AG04450 (cell line): ENCODE measurements around the gene PTCH2. TPM values are rescaled to one million over a fixed set of nuclear protein-coding genes. Genes with fewer than 3 reads are reported as not detected.

Source experiments
- CTCF ChIA-PET: fragments of 300-600, 350-600 bp; formaldehyde crosslinking; extraction: SDS; loops from one replicate; lab custom pipeline; 2022; ENCODE audit warnings: antibody characterized with exemption, inconsistent platforms; lab: Charles Lee
- POLR2A ChIA-PET: fragments of 350-600 bp; formaldehyde crosslinking; extraction: SDS; loops from one replicate; lab custom pipeline; 2021; ENCODE audit warnings: antibody characterized with exemption, inconsistent platforms; lab: Yijun Ruan, JAX
- DNase-seq: peaks from one replicate; pipeline ENCODE4 v3.0.0-alpha.2; 2011; ENCODE audit warnings: low read depth, low spot score
- H3K27ac ChIP-seq: one replicate; pipeline ENCODE4 v1.5.1; 2012; ENCODE audit warnings: low read depth, low read length, control low read depth
- H3K27me3 ChIP-seq: one replicate; pipeline ENCODE4 v1.6.0; 2012; ENCODE audit warnings: low read length; ENCODE audit not compliant: control insufficient read depth, insufficient read depth
- H3K4me3 ChIP-seq: 2 replicates; pipeline ENCODE4 v1.5.1; 2011; ENCODE audit warnings: mild to moderate bottlenecking, low read depth, low read length, control low read depth
- H3K9me3 ChIP-seq: 2 replicates; pipeline ENCODE4 v1.5.1; 2012; ENCODE audit warnings: low read length; ENCODE audit not compliant: control insufficient read depth, insufficient read depth
- polyA plus RNA-seq: library from polyadenylated mRNA; depleted of rRNA; stranded (reverse); fragments of >200 nt; gene quantifications from 2 replicates; pipeline ENCODE4 v1.2.3, GENCODE V29; 2011
- TF ChIP-seq, protein P1 (sequence below): IDR thresholded peaks from 2 replicates; pipeline ENCODE4 v1.5.1; 2011; ENCODE audit warnings: low read depth, low read length, control low read depth, inconsistent platforms

Gene PTCH2
- polyA plus RNA-seq, 1 experiment = 0.20 TPM

DNA sequence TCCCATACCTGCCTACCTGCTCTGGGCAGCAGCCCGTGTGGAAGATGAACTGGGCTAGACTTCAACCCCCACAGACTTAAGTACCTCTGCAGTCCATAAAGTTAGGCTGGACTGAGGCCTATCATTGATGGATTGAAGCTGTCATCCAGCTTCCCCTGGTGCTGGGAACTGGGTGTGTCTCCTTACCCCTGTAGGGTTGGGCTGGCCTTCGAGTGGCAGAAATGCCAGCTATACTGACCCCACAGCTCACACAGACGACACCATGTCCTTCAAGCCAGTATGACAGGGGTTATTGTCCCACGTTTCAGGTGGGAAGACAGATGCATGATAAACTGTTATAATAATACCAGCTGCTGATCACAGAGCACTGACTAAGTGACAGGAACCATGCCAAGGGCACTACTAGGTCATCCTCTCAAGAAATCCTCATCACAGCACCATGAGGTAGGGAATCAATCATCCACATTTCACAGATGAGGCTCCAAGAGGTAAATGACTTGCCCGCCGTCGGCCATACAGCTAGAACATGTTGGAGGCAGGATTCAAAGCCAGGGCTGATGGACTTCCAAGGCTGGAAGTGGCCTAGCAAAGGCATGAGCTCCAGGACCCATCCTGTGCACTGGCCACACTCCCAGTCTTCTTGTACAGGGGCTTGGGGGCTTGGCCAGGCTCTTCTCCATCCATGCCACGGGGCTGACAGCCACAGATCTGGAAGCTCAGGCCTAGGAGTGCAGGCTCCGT is 54.8 kb downstream of the PTCH2 start, which contains the start of gene BEST4:
BEST4 (minus strand) TSS at position 51 of the 741 bp plus-strand sequence. CDS start 465 bp downstream, outside the sequence.
- DNase-seq = no peak
- CTCF ChIA-PET = interaction anchor here (1.6 to 1.7 kb wide), 3 partner anchors 12 to 226 kb away, joined by 3 to 10 read pairs (median 5); partner anchors contain the start of gene PLK3
- POLR2A ChIA-PET = interaction anchor here (1.1 to 2.9 kb wide), 2 partner anchors 13 to 31 kb away, joined by 4 to 16 read pairs; partner anchors contain the start of gene RPS8
- H3K9me3 ChIP-seq = no peaks in the 10 kb centered on the region; the same call in 1 of the 2 replicates
- H3K27ac ChIP-seq = no peak within 1 kb of the TSS
- peaks cover 2% of the 10 kb centered on the region for H3K27me3 ChIP-seq
- TF ChIP-seq, protein P1, sequence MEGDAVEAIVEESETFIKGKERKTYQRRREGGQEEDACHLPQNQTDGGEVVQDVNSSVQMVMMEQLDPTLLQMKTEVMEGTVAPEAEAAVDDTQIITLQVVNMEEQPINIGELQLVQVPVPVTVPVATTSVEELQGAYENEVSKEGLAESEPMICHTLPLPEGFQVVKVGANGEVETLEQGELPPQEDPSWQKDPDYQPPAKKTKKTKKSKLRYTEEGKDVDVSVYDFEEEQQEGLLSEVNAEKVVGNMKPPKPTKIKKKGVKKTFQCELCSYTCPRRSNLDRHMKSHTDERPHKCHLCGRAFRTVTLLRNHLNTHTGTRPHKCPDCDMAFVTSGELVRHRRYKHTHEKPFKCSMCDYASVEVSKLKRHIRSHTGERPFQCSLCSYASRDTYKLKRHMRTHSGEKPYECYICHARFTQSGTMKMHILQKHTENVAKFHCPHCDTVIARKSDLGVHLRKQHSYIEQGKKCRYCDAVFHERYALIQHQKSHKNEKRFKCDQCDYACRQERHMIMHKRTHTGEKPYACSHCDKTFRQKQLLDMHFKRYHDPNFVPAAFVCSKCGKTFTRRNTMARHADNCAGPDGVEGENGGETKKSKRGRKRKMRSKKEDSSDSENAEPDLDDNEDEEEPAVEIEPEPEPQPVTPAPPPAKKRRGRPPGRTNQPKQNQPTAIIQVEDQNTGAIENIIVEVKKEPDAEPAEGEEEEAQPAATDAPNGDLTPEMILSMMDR = no peak
- no peak within 1 kb of the TSS for H3K4me3 ChIP-seq

GRCh38 chr1:44787506-44787905 is 55.5 kb downstream of the PTCH2 start:
- no peak overlapping the region for H3K4me3 ChIP-seq
- H3K27ac ChIP-seq = no peak overlapping the region
- POLR2A ChIA-PET = interaction anchor here (1.2 to 2.9 kb wide), 2 partner anchors 12 to 57 kb away, joined by 11 to 16 read pairs; partner anchors contain the start of gene RPS8
- CTCF ChIA-PET = interaction anchor here (1.0 to 1.7 kb wide), 6 partner anchors 12 to 227 kb away, joined by 3 to 5 read pairs (median 3); partner anchors contain the start of gene PLK3
- peaks cover 2% of the 10 kb centered on the region for H3K27me3 ChIP-seq
- H3K9me3 ChIP-seq = no peaks in the 10 kb centered on the region; the same call in 1 of the 2 replicates
- no peak for DNase-seq
- TF ChIP-seq, protein P1 = no peak

DNA sequence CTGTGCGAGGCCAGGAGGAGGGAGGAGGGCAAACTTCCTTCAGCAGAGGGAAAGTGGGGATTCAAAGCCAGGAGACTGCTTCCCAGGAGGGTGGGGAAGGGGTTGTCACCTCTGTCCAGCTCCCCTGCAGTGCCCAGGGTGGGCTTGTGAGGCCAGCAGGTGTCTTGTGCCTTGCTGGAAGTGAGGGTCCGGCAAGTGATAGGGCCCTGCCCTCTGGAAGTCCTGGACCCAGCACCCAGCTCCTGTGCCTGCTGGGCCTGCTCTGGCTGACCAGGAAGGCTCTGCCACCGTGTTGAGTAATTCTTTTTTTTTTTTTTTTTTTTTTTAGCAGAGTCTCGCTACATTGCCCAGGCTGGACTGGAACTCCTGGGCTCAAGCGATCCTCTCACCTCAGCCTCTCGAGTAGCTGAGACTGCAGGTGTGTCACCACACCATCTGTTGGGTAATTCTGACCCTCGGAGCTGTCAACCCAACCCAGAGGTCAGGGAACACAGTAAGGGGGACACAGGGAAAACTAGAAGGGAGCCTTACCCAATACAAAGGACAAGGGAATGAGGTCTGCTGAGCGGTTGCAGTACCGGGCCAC is 56.1 kb downstream of the PTCH2 start:
- TF ChIP-seq, protein P1 = no peak
- Histone ChIP-seq H3K9me3 (no peaks in the 10 kb centered on the region; the same call in 1 of the 2 replicates), H3K4me3 (no peak overlapping the region), H3K27me3 (peaks cover 2% of the 10 kb centered on the region), H3K27ac (no peak overlapping the region)
- ChIA-PET CTCF (interaction anchor here (0.6 to 1.7 kb wide), 7 partner anchors 13 to 702 kb away, joined by 3 to 12 read pairs (median 3); partner anchors contain the start of gene PLK3), POLR2A (interaction anchor here (0.6 to 1.2 kb wide), 3 partner anchors 11 to 56 kb away, joined by 4 to 12 read pairs (median 11); partner anchors contain the start of gene RPS8)
- no peak for DNase-seq

- H3K4me3 ChIP-seq = peak overlapping the region; percentile 50
- H3K27me3 ChIP-seq = peaks cover 2% of the 10 kb centered on the region
- ChIA-PET POLR2A (interaction anchor here (0.6 to 1.2 kb wide), 3 partner anchors 11 to 56 kb away, joined by 4 to 12 read pairs (median 11); partner anchors contain the start of gene RPS8), CTCF (interaction anchor here (0.6 to 1.9 kb wide), 11 partner anchors 9 to 703 kb away, joined by 3 to 12 read pairs (median 4); partner anchors contain the start of genes BTBD19 and PLK3)
- DNase-seq = no peak
- H3K27ac ChIP-seq = no peak overlapping the region
- TF ChIP-seq, protein P1 = peak; percentile 96
- no peaks in the 10 kb centered on the region; the same call in 1 of the 2 replicates for H3K9me3 ChIP-seq
Observed at GRCh38 chr1:44786138-44786840, 56.8 kb downstream of the PTCH2 start.
